ENCODE measurements around the gene ACSS2. TPM values are rescaled to one million over a fixed set of nuclear protein-coding genes. Genes with fewer than 3 reads are reported as not detected.

The ACSS2 gene
- total and polyA plus RNA-seq, 2 of the 8 experiments (the other 6 are each of a cell fraction or from before 2014, with no cell fraction given) = 17.7 to 24.2 TPM

DNA sequence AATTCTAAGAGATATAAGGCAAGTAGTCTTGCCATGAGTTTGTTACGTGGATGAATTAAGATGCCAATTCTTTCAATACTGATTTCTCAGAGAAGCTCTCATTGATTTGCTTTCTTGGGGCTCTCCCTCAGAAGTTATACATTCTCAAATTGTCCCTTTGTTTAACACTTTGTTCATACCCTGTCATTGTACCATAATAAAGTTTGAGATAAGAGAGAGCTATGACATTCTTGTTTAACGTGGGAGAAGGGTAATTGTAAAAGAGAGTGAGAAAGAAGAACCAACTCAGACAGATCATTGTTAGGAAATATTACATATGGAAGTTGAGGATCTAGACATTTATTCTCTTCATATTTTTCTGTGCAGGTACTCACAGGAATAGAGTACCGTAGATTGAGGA lies 19.1 kb downstream of the ACSS2 start:
- Histone ChIP-seq H3K9me3 (ENCODE audit: insufficient read depth in 2 of 2, low read depth in 1 of 2, low read length in 1 of 2) (peaks cover 0 to 2% of the 10 kb centered on the region in 2 experiments; a peak in 1 of 4 replicates), H3K56ac (replicated peaks; ENCODE audit: insufficient read length, low read depth, low read length) (no peak overlapping the region), H3K4me3 (ENCODE audit: extremely low read depth in 1 of 4, insufficient read depth in 2 of 4, low read depth in 3 of 4, low read length in 4 of 4) (no peak overlapping the region), H3K18ac (ENCODE audit: extremely low read depth, low read length) (no peak overlapping the region), H2AK5ac (ENCODE audit: low read depth, low read length) (no peak overlapping the region), H4K20me1 (replicated peaks in 1 of 2; ENCODE audit: control insufficient read depth in 1 of 2, insufficient read depth in 2 of 2, low read length in 2 of 2) (no peaks in the 10 kb centered on the region), H3K79me1 (ENCODE audit: low read depth, low read length) (no peaks in the 10 kb centered on the region; the same call in 1 of the 2 replicates), H3K4me2 (ENCODE audit: insufficient read depth in 1 of 2, low read depth in 2 of 2, low read length in 2 of 2) (no peak overlapping the region), H2BK5ac (ENCODE audit: low read depth, low read length) (no peak overlapping the region), H3K23me2 (ENCODE audit: low read depth, low read length) (no peaks in the 10 kb centered on the region), H3K14ac (ENCODE audit: insufficient read length) (no peak overlapping the region), H3K4me1 (replicated peaks in 1 of 4; ENCODE audit: control insufficient read depth in 3 of 4, insufficient read depth in 4 of 4, low read length in 3 of 4) (no peaks in the 10 kb centered on the region), H4K8ac (ENCODE audit: extremely low read depth, insufficient read depth, low read length) (no peak overlapping the region), H3K9ac (replicated peaks in 1 of 4; ENCODE audit: extremely low read depth in 1 of 4, low read depth in 3 of 4, low read length in 3 of 4) (no peak overlapping the region), H3K23ac (ENCODE audit: insufficient read length) (no peak overlapping the region), H2BK120ac (replicated peaks; ENCODE audit: low read depth, low read length) (no peak overlapping the region), H2BK20ac (ENCODE audit: low read length) (no peak overlapping the region), H3K79me2 (ENCODE audit: control insufficient read depth in 1 of 2, insufficient read depth in 2 of 2, low read length in 2 of 2) (no peaks in the 10 kb centered on the region), H3K4ac (replicated peaks; ENCODE audit: insufficient read length, low read depth, low read length) (no peak overlapping the region), H4K91ac (replicated peaks; ENCODE audit: insufficient read length, low read length) (no peak overlapping the region), H2BK15ac (ENCODE audit: low read length) (no peak overlapping the region), H3K27me3 (replicated peaks in 1 of 4; ENCODE audit: control insufficient read depth in 3 of 4, extremely low read depth in 1 of 4, insufficient read depth in 3 of 4, low read length in 3 of 4) (no peaks in the 10 kb centered on the region), H2AFZ (ENCODE audit: low read length) (no peak overlapping the region), H3K27ac (ENCODE audit: low read depth, low read length) (no peak overlapping the region), H2BK12ac (ENCODE audit: low read depth, low read length) (no peak overlapping the region), H3K36me3 (ENCODE audit: control insufficient read depth in 2 of 4, insufficient read depth in 4 of 4, low read length in 3 of 4) (no peaks in the 10 kb centered on the region), H4K5ac (ENCODE audit: insufficient read length, low read depth, low read length) (no peak overlapping the region)
- FAIRE-seq (no peak), DNase-seq (ENCODE audit: low read depth in 1 of 2, low spot score in 2 of 2) (no peak)
- POLR2A ChIA-PET (ENCODE audit: partially characterized antibody) = no interaction called here
- CTCF ChIA-PET (ENCODE audit: partially characterized antibody) = interaction anchor here (0.6 to 1.8 kb wide), 3 partner anchors 12 to 421 kb away, joined by 3 to 5 read pairs (median 4); no protein-coding TSS in a partner anchor
- 86% methylated on average over 3 of the region's 3 CpGs; no CpG with 5 or more reads in 1 of the 2 experiments for WGBS, 2 experiments (ENCODE audit: extremely low coverage in 1 of 2, insufficient coverage in 1 of 2, insufficient read length in 1 of 2, insufficient replicate concordance in 2 of 2, low coverage in 1 of 2, low lambda C conversion rate in 2 of 2, missing lambda C conversion rate in 1 of 2)
- no peak for TF ChIP-seq GTF2F1 (IDR thresholded peaks at IDR 0.05; ENCODE audit: borderline replicate concordance, low read depth, low read length)
- TF ChIP-seq CTBP2 (IDR thresholded peaks at IDR 0.05; ENCODE audit: borderline replicate concordance, insufficient read depth, insufficient read length, low read length) = no peak
- TF ChIP-seq CBX8 (IDR thresholded peaks at IDR 0.05; ENCODE audit: borderline replicate concordance, low read depth, low read length) = no peak
